Measurements from ENCODE around the gene ZCCHC7. TPM values are rescaled to one million over a fixed set of nuclear protein-coding genes. Genes with fewer than 3 reads are reported as not detected.
"Not testable (repeated sequence)": the region's sequence is repeated elsewhere in the genome, so short reads cannot be mapped to it uniquely, and the experiment has no call there.

Gene ZCCHC7
- total RNA-seq, result 30.8 TPM

- Histone ChIP-seq H3K9me3 (ENCODE audit: control insufficient read depth in 3 of 3, low read length in 3 of 3) (no peaks in the 10 kb centered on the region), H3K27me3 (ENCODE audit: control insufficient read depth in 3 of 3, insufficient read depth in 3 of 3, low read length in 3 of 3) (no peaks in the 10 kb centered on the region), H3K4me1 (ENCODE audit: control insufficient read depth in 3 of 3, insufficient read depth in 3 of 3, low read length in 3 of 3) (peaks cover 2 to 14% (median 7%) of the 10 kb centered on the region in 3 donors), H3K9ac (ENCODE audit: low read depth in 1 of 3, low read length in 3 of 3) (peak within 1 kb of the TSS; percentile 86 to 93 (median 87)), H3K4me3 (ENCODE audit: low read length in 3 of 3) (peak within 1 kb of the TSS; percentile 90 to 94 (median 93)), H3K27ac (ENCODE audit: low read depth, low read length) (peak within 1 kb of the TSS; percentile 92), H3K36me3 (ENCODE audit: control insufficient read depth in 3 of 3, insufficient read depth in 3 of 3, low read length in 3 of 3) (no peaks in the 10 kb centered on the region)
Measured at GRCh38 chr9:37119907-37120842, at the start of gene ZCCHC7. ZCCHC7 (plus strand) TSS chr9:37120574.

GRCh38 chr9:37074790-37075189, 45.6 kb upstream of the ZCCHC7 start:
- not testable (repeated sequence) for H3K36me3 ChIP-seq (ENCODE audit: control insufficient read depth in 3 of 3, insufficient read depth in 3 of 3, low read length in 3 of 3); H3K4me3 ChIP-seq (ENCODE audit: low read length in 3 of 3); H3K27ac ChIP-seq (ENCODE audit: low read depth, low read length); H3K9me3 ChIP-seq (ENCODE audit: control insufficient read depth in 3 of 3, low read length in 3 of 3); H3K4me1 ChIP-seq (ENCODE audit: control insufficient read depth in 3 of 3, insufficient read depth in 3 of 3, low read length in 3 of 3); H3K27me3 ChIP-seq (ENCODE audit: control insufficient read depth in 3 of 3, insufficient read depth in 3 of 3, low read length in 3 of 3); H3K9ac ChIP-seq (ENCODE audit: low read depth in 1 of 3, low read length in 3 of 3)

- Histone ChIP-seq H3K27me3 (ENCODE audit: control insufficient read depth in 3 of 3, insufficient read depth in 3 of 3, low read length in 3 of 3) (no peaks in the 10 kb centered on the region), H3K36me3 (ENCODE audit: control insufficient read depth in 3 of 3, insufficient read depth in 3 of 3, low read length in 3 of 3) (no peaks in the 10 kb centered on the region), H3K4me3 (ENCODE audit: low read length in 3 of 3) (peak overlapping the region; percentile 95 to 98 (median 95)), H3K4me1 (ENCODE audit: control insufficient read depth in 3 of 3, insufficient read depth in 3 of 3, low read length in 3 of 3) (peaks cover 3 to 13% (median 13%) of the 10 kb centered on the region in 3 donors), H3K9ac (ENCODE audit: low read depth in 1 of 3, low read length in 3 of 3) (peak overlapping the region; percentile 89 to 97 (median 95)), H3K27ac (ENCODE audit: low read depth, low read length) (peak overlapping the region; percentile 90), H3K9me3 (ENCODE audit: control insufficient read depth in 3 of 3, low read length in 3 of 3) (no peaks in the 10 kb centered on the region)
Measured at GRCh38 chr9:37079370-37080164, 40.8 kb upstream of the ZCCHC7 start.

- H3K36me3 ChIP-seq (ENCODE audit: control insufficient read depth in 3 of 3, insufficient read depth in 3 of 3, low read length in 3 of 3); H3K9me3 ChIP-seq (ENCODE audit: control insufficient read depth in 3 of 3, low read length in 3 of 3); H3K27me3 ChIP-seq (ENCODE audit: control insufficient read depth in 3 of 3, insufficient read depth in 3 of 3, low read length in 3 of 3): not testable (repeated sequence)
- H3K4me3 ChIP-seq (ENCODE audit: low read length in 3 of 3), result peak overlapping the region; percentile 95 to 98 (median 95)
- peak overlapping the region; percentile 89 to 97 (median 95) for H3K9ac ChIP-seq (ENCODE audit: low read depth in 1 of 3, low read length in 3 of 3)
- H3K4me1 ChIP-seq (ENCODE audit: control insufficient read depth in 3 of 3, insufficient read depth in 3 of 3, low read length in 3 of 3), result peaks cover 3 to 13% (median 13%) of the 10 kb centered on the region in 3 donors
- H3K27ac ChIP-seq (ENCODE audit: low read depth, low read length), result peak overlapping the region; percentile 90
Measured at GRCh38 chr9:37080165-37080628, 40.2 kb upstream of the ZCCHC7 start.

GRCh38 chr9:37081507-37081906, 38.9 kb upstream of the ZCCHC7 start:
- not testable (repeated sequence) for H3K27me3 ChIP-seq (ENCODE audit: control insufficient read depth in 3 of 3, insufficient read depth in 3 of 3, low read length in 3 of 3); H3K27ac ChIP-seq (ENCODE audit: low read depth, low read length); H3K36me3 ChIP-seq (ENCODE audit: control insufficient read depth in 3 of 3, insufficient read depth in 3 of 3, low read length in 3 of 3); H3K4me3 ChIP-seq (ENCODE audit: low read length in 3 of 3); H3K9me3 ChIP-seq (ENCODE audit: control insufficient read depth in 3 of 3, low read length in 3 of 3); H3K9ac ChIP-seq (ENCODE audit: low read depth in 1 of 3, low read length in 3 of 3)
- peaks cover 3 to 13% (median 13%) of the 10 kb centered on the region in 3 donors for H3K4me1 ChIP-seq (ENCODE audit: control insufficient read depth in 3 of 3, insufficient read depth in 3 of 3, low read length in 3 of 3)

- H3K36me3 ChIP-seq (ENCODE audit: control insufficient read depth in 3 of 3, insufficient read depth in 3 of 3, low read length in 3 of 3), result peaks cover 0 to 8% (median 8%) of the 10 kb centered on the region in 3 donors
- H3K27me3 ChIP-seq (ENCODE audit: control insufficient read depth in 3 of 3, insufficient read depth in 3 of 3, low read length in 3 of 3), result no peaks in the 10 kb centered on the region
- no peaks in the 10 kb centered on the region for H3K9me3 ChIP-seq (ENCODE audit: control insufficient read depth in 3 of 3, low read length in 3 of 3)
- no peak overlapping the region for H3K4me3 ChIP-seq (ENCODE audit: low read length in 3 of 3)
- peaks cover 3 to 13% (median 13%) of the 10 kb centered on the region in 3 donors for H3K4me1 ChIP-seq (ENCODE audit: control insufficient read depth in 3 of 3, insufficient read depth in 3 of 3, low read length in 3 of 3)
- H3K27ac ChIP-seq (ENCODE audit: low read depth, low read length), result no peak overlapping the region
- no peak overlapping the region for H3K9ac ChIP-seq (ENCODE audit: low read depth in 1 of 3, low read length in 3 of 3)
Measured at GRCh38 chr9:37082214-37082765, 38.1 kb upstream of the ZCCHC7 start.

GRCh38 chr9:37083654-37084053, 36.7 kb upstream of the ZCCHC7 start:
- Histone ChIP-seq H3K4me3 (ENCODE audit: low read length in 3 of 3) (no peak overlapping the region), H3K9me3 (ENCODE audit: control insufficient read depth in 3 of 3, low read length in 3 of 3) (no peaks in the 10 kb centered on the region), H3K27me3 (ENCODE audit: control insufficient read depth in 3 of 3, insufficient read depth in 3 of 3, low read length in 3 of 3) (no peaks in the 10 kb centered on the region), H3K9ac (ENCODE audit: low read depth in 1 of 3, low read length in 3 of 3) (no peak overlapping the region), H3K4me1 (ENCODE audit: control insufficient read depth in 3 of 3, insufficient read depth in 3 of 3, low read length in 3 of 3) (peaks cover 3 to 13% (median 13%) of the 10 kb centered on the region in 3 donors), H3K36me3 (ENCODE audit: control insufficient read depth in 3 of 3, insufficient read depth in 3 of 3, low read length in 3 of 3) (peaks cover 0 to 16% (median 16%) of the 10 kb centered on the region in 3 donors), H3K27ac (ENCODE audit: low read depth, low read length) (no peak overlapping the region)

- Histone ChIP-seq H3K9me3 (ENCODE audit: control insufficient read depth in 3 of 3, low read length in 3 of 3) (no peaks in the 10 kb centered on the region), H3K4me3 (ENCODE audit: low read length in 3 of 3) (no peak overlapping the region), H3K36me3 (ENCODE audit: control insufficient read depth in 3 of 3, insufficient read depth in 3 of 3, low read length in 3 of 3) (peaks cover 0 to 16% (median 16%) of the 10 kb centered on the region in 3 donors), H3K27ac (ENCODE audit: low read depth, low read length) (no peak overlapping the region), H3K4me1 (ENCODE audit: control insufficient read depth in 3 of 3, insufficient read depth in 3 of 3, low read length in 3 of 3) (peaks cover 0 to 6% (median 4%) of the 10 kb centered on the region in 3 donors), H3K27me3 (ENCODE audit: control insufficient read depth in 3 of 3, insufficient read depth in 3 of 3, low read length in 3 of 3) (no peaks in the 10 kb centered on the region), H3K9ac (ENCODE audit: low read depth in 1 of 3, low read length in 3 of 3) (no peak overlapping the region)
Measured at GRCh38 chr9:37085233-37085632, 35.1 kb upstream of the ZCCHC7 start.

- not testable (repeated sequence) for H3K9ac ChIP-seq (ENCODE audit: low read depth in 1 of 3, low read length in 3 of 3); H3K9me3 ChIP-seq (ENCODE audit: control insufficient read depth in 3 of 3, low read length in 3 of 3); H3K36me3 ChIP-seq (ENCODE audit: control insufficient read depth in 3 of 3, insufficient read depth in 3 of 3, low read length in 3 of 3); H3K4me3 ChIP-seq (ENCODE audit: low read length in 3 of 3); H3K27me3 ChIP-seq (ENCODE audit: control insufficient read depth in 3 of 3, insufficient read depth in 3 of 3, low read length in 3 of 3); H3K4me1 ChIP-seq (ENCODE audit: control insufficient read depth in 3 of 3, insufficient read depth in 3 of 3, low read length in 3 of 3); H3K27ac ChIP-seq (ENCODE audit: low read depth, low read length)
Measured at GRCh38 chr9:37092714-37093295, 27.6 kb upstream of the ZCCHC7 start.
